ENCODE measurements around the gene OPTC. TPM values are rescaled to one million over a fixed set of nuclear protein-coding genes. Genes with fewer than 3 reads are reported as not detected.

The OPTC gene
- polyA plus RNA-seq, 1 donor from 2014 or later, result not detected

DNA sequence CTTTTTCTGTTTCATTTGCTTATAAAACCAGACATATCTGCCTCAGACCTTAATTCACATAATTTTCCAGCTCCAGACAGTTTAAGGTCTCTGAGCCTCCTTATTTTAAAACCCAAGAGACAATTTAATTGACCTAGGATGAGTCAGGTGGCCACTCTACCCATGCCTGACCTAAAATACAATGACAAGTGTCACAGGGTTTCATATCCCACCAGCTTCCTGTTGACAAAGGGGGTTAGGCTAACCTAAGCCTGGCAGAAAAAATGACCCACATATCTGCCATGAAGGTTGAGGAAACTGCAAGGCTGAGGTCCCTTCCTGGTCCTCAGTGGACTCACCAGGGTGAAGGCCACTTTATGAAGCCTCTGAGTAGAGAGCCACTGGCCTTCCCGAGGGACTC, 52.3 kb downstream of the OPTC start:
- TF ChIP-seq SMC3 (conservative IDR thresholded peaks at IDR 0.05; ENCODE audit: poor library complexity), result no peak
- no peak for TF ChIP-seq POLR2AphosphoS5 (IDR thresholded peaks at IDR 0.05)
- TF ChIP-seq TAF1 (IDR thresholded peaks at IDR 0.05; ENCODE audit: low read depth), result no peak
- no peak for TF ChIP-seq CTCF (IDR thresholded peaks at IDR 0.05; ENCODE audit: poor library complexity, severe bottlenecking)
- no peak for TF ChIP-seq MXI1 (conservative IDR thresholded peaks at IDR 0.05; ENCODE audit: poor library complexity, severe bottlenecking)
- TF ChIP-seq, protein P1, sequence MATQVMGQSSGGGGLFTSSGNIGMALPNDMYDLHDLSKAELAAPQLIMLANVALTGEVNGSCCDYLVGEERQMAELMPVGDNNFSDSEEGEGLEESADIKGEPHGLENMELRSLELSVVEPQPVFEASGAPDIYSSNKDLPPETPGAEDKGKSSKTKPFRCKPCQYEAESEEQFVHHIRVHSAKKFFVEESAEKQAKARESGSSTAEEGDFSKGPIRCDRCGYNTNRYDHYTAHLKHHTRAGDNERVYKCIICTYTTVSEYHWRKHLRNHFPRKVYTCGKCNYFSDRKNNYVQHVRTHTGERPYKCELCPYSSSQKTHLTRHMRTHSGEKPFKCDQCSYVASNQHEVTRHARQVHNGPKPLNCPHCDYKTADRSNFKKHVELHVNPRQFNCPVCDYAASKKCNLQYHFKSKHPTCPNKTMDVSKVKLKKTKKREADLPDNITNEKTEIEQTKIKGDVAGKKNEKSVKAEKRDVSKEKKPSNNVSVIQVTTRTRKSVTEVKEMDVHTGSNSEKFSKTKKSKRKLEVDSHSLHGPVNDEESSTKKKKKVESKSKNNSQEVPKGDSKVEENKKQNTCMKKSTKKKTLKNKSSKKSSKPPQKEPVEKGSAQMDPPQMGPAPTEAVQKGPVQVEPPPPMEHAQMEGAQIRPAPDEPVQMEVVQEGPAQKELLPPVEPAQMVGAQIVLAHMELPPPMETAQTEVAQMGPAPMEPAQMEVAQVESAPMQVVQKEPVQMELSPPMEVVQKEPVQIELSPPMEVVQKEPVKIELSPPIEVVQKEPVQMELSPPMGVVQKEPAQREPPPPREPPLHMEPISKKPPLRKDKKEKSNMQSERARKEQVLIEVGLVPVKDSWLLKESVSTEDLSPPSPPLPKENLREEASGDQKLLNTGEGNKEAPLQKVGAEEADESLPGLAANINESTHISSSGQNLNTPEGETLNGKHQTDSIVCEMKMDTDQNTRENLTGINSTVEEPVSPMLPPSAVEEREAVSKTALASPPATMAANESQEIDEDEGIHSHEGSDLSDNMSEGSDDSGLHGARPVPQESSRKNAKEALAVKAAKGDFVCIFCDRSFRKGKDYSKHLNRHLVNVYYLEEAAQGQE (IDR thresholded peaks at IDR 0.05; ENCODE audit: borderline replicate concordance), result no peak
- TF ChIP-seq RAD21 (conservative IDR thresholded peaks at IDR 0.05), result no peak
- TF ChIP-seq EZH2 (IDR thresholded peaks at IDR 0.05; ENCODE audit: borderline replicate concordance, insufficient read depth, low read length, poor library complexity, severe bottlenecking), result no peak
- Histone ChIP-seq H3K4me2 (ENCODE audit: low read length) (no peak overlapping the region), H3K9me3 (ENCODE audit: low read length) (no peaks in the 10 kb centered on the region), H3K27ac (ENCODE audit: low read length) (no peak overlapping the region), H4K20me1 (ENCODE audit: insufficient read depth) (no peaks in the 10 kb centered on the region), H2AFZ (ENCODE audit: low read depth, low read length) (no peak overlapping the region), H3K36me3 (ENCODE audit: insufficient read depth, low read length) (no peaks in the 10 kb centered on the region), H3K27me3 (ENCODE audit: insufficient read depth, low read depth, low read length) (no peaks in the 10 kb centered on the region), H3K4me3 (ENCODE audit: low read length) (no peak overlapping the region), H3K9me2 (ENCODE audit: insufficient read depth, low read length) (no peaks in the 10 kb centered on the region), H3K9ac (ENCODE audit: low read length) (no peak overlapping the region), H3F3A (ENCODE audit: insufficient read depth, low read length, poor library complexity, severe bottlenecking) (no peaks in the 10 kb centered on the region), H3K79me2 (replicated peaks; ENCODE audit: insufficient read depth, low read length) (no peaks in the 10 kb centered on the region)

GRCh38 chr1:203547147-203547546, 53.2 kb downstream of the OPTC start:
- Histone ChIP-seq H4K20me1 (ENCODE audit: insufficient read depth) (no peaks in the 10 kb centered on the region), H2AFZ (ENCODE audit: low read depth, low read length) (no peak overlapping the region), H3F3A (ENCODE audit: insufficient read depth, low read length, poor library complexity, severe bottlenecking) (no peaks in the 10 kb centered on the region), H3K79me2 (replicated peaks; ENCODE audit: insufficient read depth, low read length) (no peaks in the 10 kb centered on the region), H3K9me3 (ENCODE audit: low read length) (no peaks in the 10 kb centered on the region), H3K36me3 (ENCODE audit: insufficient read depth, low read length) (no peaks in the 10 kb centered on the region), H3K9me2 (ENCODE audit: insufficient read depth, low read length) (no peaks in the 10 kb centered on the region), H3K27me3 (ENCODE audit: insufficient read depth, low read depth, low read length) (no peaks in the 10 kb centered on the region), H3K27ac (ENCODE audit: low read length) (no peak overlapping the region), H3K4me3 (ENCODE audit: low read length) (no peak overlapping the region), H3K9ac (ENCODE audit: low read length) (no peak overlapping the region), H3K4me2 (ENCODE audit: low read length) (no peak overlapping the region)
- TF ChIP-seq TAF1 (IDR thresholded peaks at IDR 0.05; ENCODE audit: low read depth), result no peak

GRCh38 chr1:203547771-203548421, 53.9 kb downstream of the OPTC start:
- Histone ChIP-seq H4K20me1 (ENCODE audit: insufficient read depth) (no peaks in the 10 kb centered on the region), H3K4me2 (ENCODE audit: low read length) (no peak overlapping the region), H3K27me3 (ENCODE audit: insufficient read depth, low read depth, low read length) (no peaks in the 10 kb centered on the region), H3K9me3 (ENCODE audit: low read length) (no peaks in the 10 kb centered on the region), H3K4me3 (ENCODE audit: low read length) (no peak overlapping the region), H2AFZ (ENCODE audit: low read depth, low read length) (no peak overlapping the region), H3K9ac (ENCODE audit: low read length) (no peak overlapping the region), H3K79me2 (replicated peaks; ENCODE audit: insufficient read depth, low read length) (no peaks in the 10 kb centered on the region), H3F3A (ENCODE audit: insufficient read depth, low read length, poor library complexity, severe bottlenecking) (no peaks in the 10 kb centered on the region), H3K9me2 (ENCODE audit: insufficient read depth, low read length) (no peaks in the 10 kb centered on the region), H3K36me3 (ENCODE audit: insufficient read depth, low read length) (no peaks in the 10 kb centered on the region), H3K27ac (ENCODE audit: low read length) (no peak overlapping the region)
- TF ChIP-seq TAF1 (IDR thresholded peaks at IDR 0.05; ENCODE audit: low read depth), result no peak
- TF ChIP-seq, protein P1 (IDR thresholded peaks at IDR 0.05; ENCODE audit: borderline replicate concordance), result no peak
- TF ChIP-seq RAD21 (conservative IDR thresholded peaks at IDR 0.05), result no peak
- TF ChIP-seq EZH2 (IDR thresholded peaks at IDR 0.05; ENCODE audit: borderline replicate concordance, insufficient read depth, low read length, poor library complexity, severe bottlenecking), result no peak
- no peak for TF ChIP-seq EP300 (conservative IDR thresholded peaks at IDR 0.05; ENCODE audit: poor library complexity, severe bottlenecking)
- no peak for TF ChIP-seq MXI1 (conservative IDR thresholded peaks at IDR 0.05; ENCODE audit: poor library complexity, severe bottlenecking)
- no peak for TF ChIP-seq SMC3 (conservative IDR thresholded peaks at IDR 0.05; ENCODE audit: poor library complexity)
- TF ChIP-seq POLR2AphosphoS5 (IDR thresholded peaks at IDR 0.05), result no peak
- TF ChIP-seq CTCF (IDR thresholded peaks at IDR 0.05; ENCODE audit: poor library complexity, severe bottlenecking), result no peak
